DMS 273 (cell line): ENCODE measurements around the gene ATXN1.

Experiments
- DNase-seq: peaks from one replicate; lab custom pipeline; 2025; ENCODE audit not compliant: unreplicated experiment; lab: John Stamatoyannopoulos, UW

ATXN1 gene

GRCh38 chr6:16326971-16327776 is 434.1 kb downstream of the ATXN1 start:
- no peak for DNase-seq

- no peak for DNase-seq
Observed at GRCh38 chr6:16326531-16326930, 434.7 kb downstream of the ATXN1 start.

GRCh38 chr6:16324606-16325225 is 436.5 kb downstream of the ATXN1 start:
- DNase-seq, result no peak

- no peak for DNase-seq
Observed at GRCh38 chr6:16324184-16324583, 437.1 kb downstream of the ATXN1 start.

GRCh38 chr6:16322666-16323312 is 438.5 kb downstream of the ATXN1 start:
- DNase-seq, result peak; percentile 92

- DNase-seq, result no peak
Observed at GRCh38 chr6:16321826-16322225, 439.4 kb downstream of the ATXN1 start.

- no peak for DNase-seq
Observed at GRCh38 chr6:16321341-16321710, 439.9 kb downstream of the ATXN1 start.

- DNase-seq, result peak; percentile 92
Observed at GRCh38 chr6:16320533-16321340, 440.5 kb downstream of the ATXN1 start.

GRCh38 chr6:16319813-16320532 is 441.3 kb downstream of the ATXN1 start:
- DNase-seq, result peak; percentile 91

- no peak for DNase-seq
Observed at GRCh38 chr6:16318953-16319720, 442.1 kb downstream of the ATXN1 start.

- no peak for DNase-seq
Observed at GRCh38 chr6:16318538-16318937, 442.7 kb downstream of the ATXN1 start.

GRCh38 chr6:16316741-16317251 is 444.5 kb downstream of the ATXN1 start:
- DNase-seq, result peak; percentile 66

- DNase-seq, result no peak
Observed at GRCh38 chr6:16314296-16314695, 447.0 kb downstream of the ATXN1 start.

GRCh38 chr6:16313732-16314131 is 447.5 kb downstream of the ATXN1 start:
- no peak for DNase-seq

GRCh38 chr6:16311763-16312162 is 449.5 kb downstream of the ATXN1 start:
- peak; percentile 27 for DNase-seq

- no peak for DNase-seq
Observed at GRCh38 chr6:16306334-16306733, 454.9 kb downstream of the ATXN1 start.

- no peak for DNase-seq
Observed at GRCh38 chr6:16305788-16306187, 455.5 kb downstream of the ATXN1 start.

GRCh38 chr6:16305246-16305725 is 456.0 kb downstream of the ATXN1 start:
- DNase-seq, result no peak

- no peak for DNase-seq
Observed at GRCh38 chr6:16302721-16303552, 458.3 kb downstream of the ATXN1 start.
